ENCODE results near the gene SRPK3.

The SRPK3 gene

DNA sequence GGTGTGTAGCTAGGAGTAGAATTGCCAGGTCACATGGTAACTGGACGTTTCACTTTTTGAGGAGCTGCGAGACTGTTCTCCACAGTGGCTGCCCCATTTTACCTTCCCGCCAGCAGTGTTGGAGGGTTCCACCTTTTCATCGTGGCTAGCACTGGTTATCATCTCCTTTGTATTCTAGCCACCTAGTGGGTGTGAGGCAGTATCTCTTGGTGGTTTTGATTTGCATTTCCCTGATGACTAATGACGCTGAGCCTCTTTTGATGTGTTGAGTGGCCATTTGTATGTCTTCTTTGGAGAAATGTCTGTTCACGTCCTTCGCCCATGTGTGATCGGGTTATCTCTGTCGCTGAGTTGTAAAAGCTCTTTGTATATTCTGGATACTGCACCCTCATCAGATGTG lies 45.6 kb upstream of the SRPK3 start:
- no peak for DNase-seq (ENCODE audit: low read depth)
- TF ChIP-seq, protein P1, sequence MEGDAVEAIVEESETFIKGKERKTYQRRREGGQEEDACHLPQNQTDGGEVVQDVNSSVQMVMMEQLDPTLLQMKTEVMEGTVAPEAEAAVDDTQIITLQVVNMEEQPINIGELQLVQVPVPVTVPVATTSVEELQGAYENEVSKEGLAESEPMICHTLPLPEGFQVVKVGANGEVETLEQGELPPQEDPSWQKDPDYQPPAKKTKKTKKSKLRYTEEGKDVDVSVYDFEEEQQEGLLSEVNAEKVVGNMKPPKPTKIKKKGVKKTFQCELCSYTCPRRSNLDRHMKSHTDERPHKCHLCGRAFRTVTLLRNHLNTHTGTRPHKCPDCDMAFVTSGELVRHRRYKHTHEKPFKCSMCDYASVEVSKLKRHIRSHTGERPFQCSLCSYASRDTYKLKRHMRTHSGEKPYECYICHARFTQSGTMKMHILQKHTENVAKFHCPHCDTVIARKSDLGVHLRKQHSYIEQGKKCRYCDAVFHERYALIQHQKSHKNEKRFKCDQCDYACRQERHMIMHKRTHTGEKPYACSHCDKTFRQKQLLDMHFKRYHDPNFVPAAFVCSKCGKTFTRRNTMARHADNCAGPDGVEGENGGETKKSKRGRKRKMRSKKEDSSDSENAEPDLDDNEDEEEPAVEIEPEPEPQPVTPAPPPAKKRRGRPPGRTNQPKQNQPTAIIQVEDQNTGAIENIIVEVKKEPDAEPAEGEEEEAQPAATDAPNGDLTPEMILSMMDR (IDR thresholded peaks at IDR 0.05; ENCODE audit: low read length, missing control alignments) = no peak
- no peak overlapping the region for H3K4me3 ChIP-seq (replicated peaks; ENCODE audit: low read depth, low read length)

DNA sequence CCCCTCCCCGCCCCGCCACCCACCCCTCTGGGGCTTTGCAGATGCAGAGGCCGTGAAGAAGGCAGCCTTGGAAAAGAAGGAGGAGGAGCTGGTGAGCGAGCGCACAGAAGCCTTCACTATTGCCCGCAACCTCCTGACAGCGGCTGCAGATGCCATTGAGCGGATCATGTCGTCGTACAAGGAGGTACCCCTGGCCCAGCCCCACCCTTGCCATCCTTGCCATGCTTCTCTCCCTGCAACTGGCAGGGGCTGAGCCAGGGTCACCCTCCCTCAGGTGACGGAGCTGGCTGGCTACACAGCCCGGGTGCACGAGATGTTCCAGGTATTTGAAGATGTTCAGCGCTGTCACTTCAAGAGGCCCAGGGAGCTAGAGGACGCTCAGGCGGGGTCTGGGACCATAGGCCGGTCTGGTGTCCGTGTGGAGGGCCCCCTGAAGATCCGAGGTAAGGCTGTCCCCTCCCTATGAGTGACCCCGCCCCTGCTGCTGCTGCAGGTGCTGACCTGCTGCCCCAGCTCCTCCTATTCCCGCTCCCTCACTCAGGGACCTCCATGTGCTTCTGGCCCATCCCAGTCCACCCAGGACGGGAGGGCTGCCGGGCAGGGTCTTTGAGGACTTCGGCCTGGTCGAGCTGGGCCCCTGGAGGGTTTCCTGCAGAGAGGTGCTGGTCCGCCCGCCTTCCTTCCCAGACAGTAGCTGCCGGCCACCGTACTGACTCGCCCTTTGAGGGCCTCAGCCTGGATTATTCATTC lies 44.6 kb upstream of the SRPK3 start:
- TF ChIP-seq, protein P1 (IDR thresholded peaks at IDR 0.05; ENCODE audit: low read length, missing control alignments) = no peak
- DNase-seq (ENCODE audit: low read depth) = no peak
- no peak overlapping the region for H3K4me3 ChIP-seq (replicated peaks; ENCODE audit: low read depth, low read length)

DNA sequence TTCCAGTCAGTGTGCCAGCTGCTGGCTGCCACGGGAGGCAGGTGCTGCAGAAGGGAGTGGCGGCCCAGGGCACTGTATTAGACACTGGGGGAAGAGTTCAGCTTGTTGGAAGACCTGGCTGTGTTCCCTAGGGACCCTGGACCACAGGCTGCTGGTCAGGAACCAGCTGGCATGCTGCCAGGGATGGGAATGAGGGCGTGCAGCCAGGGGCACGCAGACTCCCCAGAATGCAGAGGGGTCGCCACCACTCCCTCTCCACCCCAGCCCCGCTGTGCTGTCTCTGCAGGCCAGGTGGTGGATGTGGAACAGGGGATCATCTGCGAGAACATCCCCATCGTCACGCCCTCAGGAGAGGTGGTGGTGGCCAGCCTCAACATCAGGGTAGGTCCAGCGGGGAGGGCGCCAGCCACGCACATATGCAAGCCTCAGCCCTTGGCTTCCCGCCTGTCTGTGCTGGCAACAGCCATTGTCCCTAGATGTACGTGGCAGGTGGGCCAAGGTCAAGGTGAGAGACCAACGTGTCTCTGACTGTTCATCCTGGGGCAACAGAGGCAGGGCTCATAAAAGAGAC lies 43.9 kb upstream of the SRPK3 start:
- DNase-seq (ENCODE audit: low read depth) = no peak
- H3K4me3 ChIP-seq (replicated peaks; ENCODE audit: low read depth, low read length) = no peak overlapping the region
- TF ChIP-seq, protein P1 (IDR thresholded peaks at IDR 0.05; ENCODE audit: low read length, missing control alignments) = no peak

DNA sequence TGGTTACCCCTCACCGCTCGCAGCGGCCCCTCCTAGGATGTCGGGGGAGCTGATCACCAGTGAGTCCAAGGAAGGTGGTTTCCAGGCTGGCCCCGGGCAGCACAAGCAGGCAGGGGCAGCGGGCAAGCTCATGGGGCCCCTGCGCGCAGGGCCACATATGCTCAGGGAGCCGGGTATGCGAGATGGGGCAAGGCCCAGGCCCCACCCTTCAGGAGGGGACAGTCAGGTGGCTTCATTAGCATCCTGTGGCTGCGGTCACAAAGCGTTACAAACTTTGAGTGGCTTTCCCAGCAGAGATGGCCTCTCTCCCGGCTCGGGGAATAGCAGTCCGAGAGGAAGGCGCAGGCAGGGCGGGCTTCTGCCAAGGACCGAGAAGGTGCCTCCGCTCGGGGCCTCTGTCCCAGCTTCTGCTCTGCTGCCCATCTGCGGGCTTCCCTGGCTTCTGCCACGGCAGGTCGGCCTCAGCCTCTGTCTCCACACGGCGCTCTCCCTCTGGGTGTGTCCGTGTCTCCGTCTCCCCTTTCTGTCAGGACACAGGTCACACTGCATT lies 42.7 kb upstream of the SRPK3 start:
- no peak overlapping the region for H3K4me3 ChIP-seq (replicated peaks; ENCODE audit: low read depth, low read length)
- TF ChIP-seq, protein P1 (IDR thresholded peaks at IDR 0.05; ENCODE audit: low read length, missing control alignments) = no peak
- no peak for DNase-seq (ENCODE audit: low read depth)

DNA sequence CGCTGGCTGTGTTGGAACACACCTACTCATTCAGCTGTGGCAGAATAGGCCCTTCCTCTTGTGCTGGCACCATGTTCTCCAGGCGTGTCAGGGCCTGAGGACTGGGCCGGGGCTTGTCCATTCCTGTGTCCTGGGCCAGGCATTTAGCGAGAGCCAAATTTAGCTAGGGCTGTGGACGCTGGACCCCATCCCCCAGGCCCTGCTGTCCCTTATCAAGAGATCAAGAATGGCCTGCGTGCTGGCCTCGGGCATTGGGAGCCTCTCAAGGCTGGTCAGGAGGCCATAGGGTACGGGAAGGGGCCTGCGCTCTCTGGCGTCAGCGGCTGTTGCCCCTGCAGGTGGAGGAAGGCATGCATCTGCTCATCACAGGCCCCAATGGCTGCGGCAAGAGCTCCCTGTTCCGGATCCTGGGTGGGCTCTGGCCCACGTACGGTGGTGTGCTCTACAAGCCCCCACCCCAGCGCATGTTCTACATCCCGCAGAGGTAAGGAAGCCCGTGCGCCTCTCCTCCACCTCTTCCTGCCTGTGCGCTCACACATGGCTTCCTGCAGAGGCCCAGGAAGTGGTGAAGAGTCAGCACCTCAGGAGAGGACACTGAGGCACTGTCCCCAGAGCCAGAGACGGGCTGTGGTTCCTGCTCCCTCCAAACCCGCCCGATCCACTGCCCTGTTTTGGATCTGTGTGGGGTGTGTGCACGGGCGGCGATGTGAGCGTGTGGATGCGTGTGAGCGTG lies 40.9 kb upstream of the SRPK3 start:
- no peak for DNase-seq (ENCODE audit: low read depth)
- TF ChIP-seq, protein P1 (IDR thresholded peaks at IDR 0.05; ENCODE audit: low read length, missing control alignments) = no peak
- no peak overlapping the region for H3K4me3 ChIP-seq (replicated peaks; ENCODE audit: low read depth, low read length)

DNA sequence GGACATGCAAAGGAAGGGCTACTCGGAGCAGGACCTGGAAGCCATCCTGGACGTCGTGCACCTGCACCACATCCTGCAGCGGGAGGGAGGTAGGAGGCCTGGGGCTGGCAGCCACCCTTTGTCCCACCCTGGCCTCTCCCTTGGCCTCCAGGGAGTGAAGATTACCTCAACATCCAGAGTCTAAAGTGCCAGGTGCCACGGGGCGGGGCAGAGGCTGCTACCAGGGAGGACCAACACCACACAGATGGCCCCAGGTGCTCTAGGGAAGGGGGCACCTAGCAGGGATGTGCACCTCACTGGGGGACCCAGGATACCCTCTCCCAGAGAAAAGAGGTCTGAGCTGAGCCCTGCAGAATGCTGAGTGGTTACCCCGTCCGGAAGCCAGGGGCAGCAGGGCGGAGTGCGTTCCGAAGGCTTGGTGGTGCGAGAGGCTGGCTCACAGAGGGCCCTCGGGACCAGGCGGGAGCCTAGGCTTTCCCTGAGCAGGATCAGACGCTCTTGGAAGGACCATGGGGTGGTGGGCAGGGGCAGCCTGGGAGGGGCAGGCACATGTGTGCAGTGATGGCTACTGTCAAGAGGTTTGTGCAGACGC lies 40.1 kb upstream of the SRPK3 start:
- no peak for DNase-seq (ENCODE audit: low read depth)
- no peak overlapping the region for H3K4me3 ChIP-seq (replicated peaks; ENCODE audit: low read depth, low read length)
- TF ChIP-seq, protein P1 (IDR thresholded peaks at IDR 0.05; ENCODE audit: low read length, missing control alignments) = no peak
